Ascending aorta (tissue), 2 donors: Measurements from ENCODE around the gene MPPE1. TPM values are rescaled to one million over a fixed set of nuclear protein-coding genes. Genes with fewer than 3 reads are reported as not detected.

Experiments used
- DNase-seq, 2 donors: peaks; one replicate each; pipeline ENCODE4 v3.0.0-alpha.2; 2019; ENCODE audit warnings: low spot score in 2 of 2
- H3K27ac ChIP-seq, 2 donors: fragments of 200-600 bp; sonication (generic); one replicate each; pipeline ENCODE4 v1.5.1; 2016 to 2017; ENCODE audit warnings: mild to moderate bottlenecking in 1 of 2
- H3K27me3 ChIP-seq: fragments of 200-600 bp; sonication (generic); one replicate; pipeline ENCODE4 v1.5.1; 2017
- H3K36me3 ChIP-seq, 2 donors: fragments of 200-600 bp; sonication (generic); one replicate each; pipeline ENCODE4 v1.5.1; 2016
- H3K4me1 ChIP-seq, 2 donors: fragments of 200-600 bp; sonication (generic); one replicate each; pipeline ENCODE4 v1.5.1; 2016 to 2017; ENCODE audit warnings: mild to moderate bottlenecking in 1 of 2
- H3K4me3 ChIP-seq, 2 donors: fragments of 200-600 bp; sonication (generic); one replicate each; pipeline ENCODE4 v1.5.1; 2016 to 2017; ENCODE audit warnings: mild to moderate bottlenecking in 1 of 2
- H3K9me3 ChIP-seq, 2 donors: fragments of 200-600 bp; sonication (generic); one replicate each; pipeline ENCODE4 v1.5.1; 2016
- CTCF ChIP-seq, 3 experiments: fragments of 200-600 bp in 2 of 3; fragments of 450-650 bp in 1 of 3; sonication (generic) in 2 of 3; IDR thresholded peaks; one replicate each; pipeline ENCODE4 v1.5.1; 2016 to 2019; ENCODE audit warnings: antibody characterized with exemption in 3 of 3, mild to moderate bottlenecking in 1 of 3, moderate library complexity in 1 of 3
- intact Hi-C: fragments of 100-400 bp; cut with DNase I; formaldehyde crosslinking; loops from one replicate; pipeline ENCODE4 v1.15.1; 2023
- total RNA-seq: library from RNA; depleted of rRNA; stranded (reverse); fragments of >200 nt; gene quantifications from one replicate; pipeline ENCODE4 v1.1.0, GENCODE V29; 2016

The MPPE1 gene
- total RNA-seq, 1 donor from 2014 or later: 18.9 TPM

- Histone ChIP-seq H3K9me3 (no peaks in the 10 kb centered on the region), H3K36me3 (no peaks in the 10 kb centered on the region), H3K27ac (no peak overlapping the region), H3K27me3 (no peaks in the 10 kb centered on the region), H3K4me3 (no peak overlapping the region), H3K4me1 (no peaks in the 10 kb centered on the region)
- no peak for TF ChIP-seq CTCF (IDR thresholded peaks at IDR 0.05)
- intact Hi-C loops: no loop called here
- DNase-seq: no peak
Measured at GRCh38 chr18:11834772-11835171, 73.3 kb downstream of the MPPE1 start.

Other genes with a start within 250 kb of the MPPE1 start
- gene GNAL, start 219.1 kb downstream of the MPPE1 start, total RNA-seq: 5.9 TPM
- gene CHMP1B, start 56.9 kb downstream of the MPPE1 start, total RNA-seq: 25.5 TPM
- gene IMPA2, start 73.2 kb upstream of the MPPE1 start, total RNA-seq: 43.4 TPM
- not detected for gene ANKRD62, start 185.5 kb upstream of the MPPE1 start, total RNA-seq